RPMI8226 (cell line): ENCODE results near the gene FAM180B.
"Not testable (repeated sequence)": the region's sequence is repeated elsewhere in the genome, so short reads cannot be mapped to it uniquely, and the experiment has no call there.

ENCODE experiments used
- DNase-seq: peaks from one replicate; pipeline ENCODE4 v3.0.0-alpha.2; 2015

FAM180B gene, protein sequence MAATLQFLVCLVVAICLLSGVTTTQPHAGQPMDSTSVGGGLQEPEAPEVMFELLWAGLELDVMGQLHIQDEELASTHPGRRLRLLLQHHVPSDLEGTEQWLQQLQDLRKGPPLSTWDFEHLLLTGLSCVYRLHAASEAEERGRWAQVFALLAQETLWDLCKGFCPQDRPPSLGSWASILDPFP

DNA sequence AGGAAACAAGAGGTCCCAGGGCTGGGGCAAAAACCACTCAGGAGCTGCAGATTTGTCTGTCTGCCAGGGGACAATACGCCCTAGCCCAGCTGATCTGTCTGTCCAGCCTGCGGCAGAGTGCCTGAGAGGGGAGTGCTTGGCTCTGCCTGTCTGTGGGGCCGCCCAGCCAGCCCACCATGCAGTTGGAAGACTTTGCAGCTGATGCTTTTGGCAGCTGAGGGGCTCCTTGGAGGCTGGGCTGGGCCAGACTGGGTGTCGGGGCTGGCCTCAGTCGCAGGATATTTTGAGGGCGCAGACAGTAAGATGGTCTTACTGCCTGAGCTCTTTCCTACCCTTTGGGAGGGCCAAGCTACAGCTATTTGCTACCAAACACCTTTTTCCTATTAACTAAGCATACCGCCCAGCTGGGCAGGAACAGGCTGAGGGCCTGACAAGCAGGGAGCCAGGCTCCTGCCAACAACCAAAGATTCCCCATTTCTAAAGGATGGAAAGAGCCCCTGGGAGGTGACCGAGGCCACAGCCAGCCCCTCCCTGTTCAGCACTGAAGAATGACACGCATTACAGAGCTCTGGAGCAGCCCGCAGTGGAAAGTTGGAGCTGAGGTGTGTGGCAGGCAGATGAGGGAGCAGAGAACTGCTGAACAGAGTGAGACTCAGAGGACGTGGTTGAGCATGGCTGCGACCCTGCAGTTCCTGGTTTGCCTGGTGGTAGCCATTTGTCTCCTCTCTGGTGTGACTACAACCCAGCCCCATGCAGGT, at the start of gene FAM180B:
FAM180B (plus strand) TSS at position 581 of the 758 bp plus-strand sequence; CDS start at position 672, 91 bp downstream.
- no peak for DNase-seq

DNA sequence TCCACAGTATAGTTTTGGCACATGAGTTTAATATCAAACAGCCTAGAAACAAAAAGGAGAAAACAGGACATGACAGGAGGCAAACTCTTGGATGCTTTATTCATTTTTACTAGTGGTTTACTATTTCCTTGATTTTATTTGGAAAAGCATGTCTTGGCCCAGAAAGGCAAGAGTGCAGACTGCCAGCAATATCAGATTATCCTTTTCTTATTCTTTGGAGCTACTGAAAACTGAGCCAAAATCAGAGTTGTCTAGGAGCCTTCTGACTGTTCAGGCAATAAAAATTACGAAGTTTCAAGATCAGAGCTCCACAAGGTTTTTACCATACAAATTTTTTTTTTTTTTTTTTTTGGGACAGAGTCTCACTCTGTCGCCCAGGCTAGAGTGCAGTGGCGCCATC, 49.6 kb upstream of the FAM180B start:
- DNase-seq: no peak

DNA sequence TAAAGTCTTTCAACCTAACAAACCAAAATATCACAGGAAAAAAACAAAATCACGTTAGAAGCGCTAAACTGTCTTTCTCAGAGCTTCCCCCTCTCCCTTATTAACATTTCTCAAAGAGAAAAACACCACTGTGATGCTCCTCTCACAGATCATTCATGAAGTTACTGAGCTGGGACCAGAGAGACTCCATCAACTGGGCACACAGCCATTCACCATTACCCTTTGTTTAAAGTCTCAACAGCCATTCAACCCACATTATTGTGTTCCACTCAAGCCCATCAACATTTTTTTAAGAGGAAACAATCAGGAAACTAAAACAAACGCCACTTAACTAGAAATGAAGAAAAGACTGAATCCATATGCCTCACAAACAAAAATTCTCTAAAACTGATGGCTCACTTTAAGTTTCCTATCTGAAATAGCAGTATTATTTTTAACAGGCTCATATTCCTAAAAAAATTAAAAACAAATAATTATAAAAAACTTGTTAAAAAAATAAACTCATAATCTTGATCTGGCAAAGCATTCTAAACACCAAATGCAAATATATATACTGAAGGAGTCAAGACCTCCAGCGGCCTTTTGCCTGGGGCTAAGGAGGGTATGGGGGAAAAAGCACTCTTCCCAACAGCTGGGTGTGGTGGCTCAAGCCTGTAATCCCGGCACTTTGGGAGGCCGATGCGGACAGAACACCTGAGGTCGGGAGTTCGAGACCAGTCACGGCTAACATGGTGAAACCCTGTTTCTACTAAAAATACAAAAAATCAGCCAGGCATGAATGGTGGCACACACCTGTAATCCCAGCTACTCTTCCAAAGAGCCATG, 47.5 kb upstream of the FAM180B start:
- DNase-seq: no peak

DNA sequence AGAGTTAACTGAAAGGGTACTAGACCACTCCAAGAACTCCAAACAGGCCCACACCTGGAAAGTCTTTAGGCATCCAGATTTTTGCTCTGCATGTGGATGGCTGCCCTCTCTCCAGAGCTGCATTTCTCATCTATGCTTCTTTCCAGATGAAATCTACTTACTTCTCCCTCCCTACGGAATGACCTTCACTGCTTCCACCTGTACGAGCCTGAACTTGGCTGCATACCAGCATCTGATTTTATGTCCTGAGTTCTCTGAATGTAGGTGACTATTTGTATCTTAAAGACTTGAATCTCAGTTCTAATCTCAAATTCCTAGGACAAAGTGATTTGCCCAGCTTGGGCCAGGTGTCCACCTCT, 46.8 kb upstream of the FAM180B start:
- DNase-seq: no peak

DNA sequence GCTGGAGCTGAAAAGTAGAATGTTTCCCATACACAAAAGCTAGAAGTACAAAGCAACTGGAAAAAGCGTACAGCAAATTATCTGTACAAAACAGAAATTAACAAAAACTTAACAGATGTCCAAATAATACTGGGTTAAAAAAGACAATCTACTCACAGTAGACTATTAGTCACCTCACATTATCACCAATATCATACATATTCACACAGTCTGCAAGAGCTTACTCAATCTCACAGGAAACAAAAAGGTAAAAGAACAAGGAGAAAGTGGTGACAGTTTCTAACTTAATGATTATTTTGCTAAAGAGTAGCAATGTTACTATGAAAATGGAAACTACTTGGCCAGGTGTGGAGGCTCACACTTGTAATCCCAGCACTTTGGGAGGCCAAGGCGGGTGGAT, 45.4 kb upstream of the FAM180B start:
- DNase-seq: no peak

DNA sequence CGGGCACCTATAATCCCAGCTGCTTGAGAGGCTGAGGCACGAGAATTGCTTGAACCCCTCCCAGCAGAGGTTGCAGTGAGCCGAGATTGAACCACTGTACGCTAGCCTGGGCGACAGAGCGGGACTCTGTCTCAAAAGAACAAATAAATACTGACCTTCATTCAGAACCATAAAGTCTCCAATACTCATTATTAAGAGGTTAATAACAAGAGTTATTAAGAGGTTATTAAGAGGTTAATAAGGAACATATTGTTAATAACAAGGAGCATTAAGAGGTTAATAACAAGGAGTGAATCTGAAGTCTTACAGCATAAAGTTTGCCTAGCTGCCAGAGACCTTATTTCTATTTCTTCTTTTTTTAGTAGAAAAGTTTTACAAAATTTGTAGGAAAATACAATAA, 41.2 kb upstream of the FAM180B start:
- no peak for DNase-seq

DNA sequence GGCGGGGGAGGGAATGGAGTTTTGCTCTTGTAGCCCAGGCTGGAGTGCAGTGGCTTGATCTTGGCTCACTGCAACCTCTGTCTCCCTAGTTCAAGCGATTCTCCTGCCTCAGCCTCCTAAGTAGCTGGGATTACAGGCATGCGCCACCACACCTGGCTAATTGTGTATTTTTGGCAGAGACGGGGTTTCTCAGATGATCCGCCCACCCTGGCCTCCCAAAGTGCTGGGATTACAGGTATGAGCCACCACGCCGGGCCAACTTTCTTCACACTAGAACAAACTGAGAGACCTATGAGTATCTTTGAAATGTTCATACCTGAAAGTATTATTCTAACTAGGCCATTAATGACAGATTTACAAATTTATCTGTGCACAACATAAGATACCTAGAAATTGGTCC, 40.2 kb upstream of the FAM180B start:
- not testable (repeated sequence) for DNase-seq

DNA sequence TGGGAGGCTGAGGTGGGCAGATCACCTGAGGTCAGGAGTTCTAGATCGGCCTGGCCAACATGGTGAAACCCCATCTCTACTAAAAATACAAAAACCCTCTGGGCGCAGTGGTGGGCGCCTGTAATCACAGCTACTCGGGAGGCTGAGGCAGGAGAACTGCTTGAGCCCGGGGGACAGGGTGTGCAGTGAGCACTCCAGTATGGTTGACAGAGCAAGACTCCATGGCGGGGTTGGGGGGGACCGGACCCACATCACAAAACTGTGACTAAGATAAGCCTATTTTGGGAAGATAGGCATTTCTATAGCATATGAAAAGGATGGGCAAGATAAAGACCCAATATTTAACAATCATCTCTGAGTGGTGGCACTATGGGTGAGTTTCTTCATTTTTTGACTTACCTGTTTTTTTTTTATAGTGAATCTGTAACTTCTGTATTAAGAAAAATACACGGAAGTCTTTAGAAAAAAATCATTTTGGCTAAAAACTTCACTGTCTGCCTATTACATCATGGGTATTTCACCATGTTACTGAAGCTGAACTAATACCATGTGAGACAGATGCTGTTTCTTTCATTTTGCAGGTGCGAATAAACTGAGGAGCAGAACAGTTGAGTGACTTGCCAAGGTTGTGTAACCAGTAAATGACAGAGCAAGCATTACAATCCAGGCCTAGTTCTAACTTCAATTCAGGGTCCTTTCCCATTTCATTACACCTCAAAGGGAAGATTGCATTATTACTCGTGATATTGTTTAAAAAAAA, 36.0 kb upstream of the FAM180B start:
- DNase-seq: no peak

DNA sequence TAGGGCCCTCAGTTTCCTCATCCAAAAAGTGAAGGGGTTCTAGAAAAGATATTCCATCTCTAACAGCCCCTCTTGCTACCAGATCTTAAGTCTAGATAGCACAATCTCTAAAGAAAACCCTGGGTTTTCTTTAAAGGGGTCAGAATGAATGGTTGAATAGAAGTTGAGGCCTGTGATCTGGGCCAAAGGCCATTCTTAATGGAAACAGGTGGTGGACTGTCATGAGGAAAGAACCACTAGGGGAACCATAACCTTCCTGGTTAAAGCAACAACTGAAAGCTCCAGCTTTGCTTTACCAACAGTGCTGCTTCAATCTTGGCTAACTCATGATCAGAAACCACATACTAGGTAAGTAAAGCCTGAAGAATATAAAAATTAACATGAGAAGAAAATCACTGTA, 35.4 kb upstream of the FAM180B start:
- peak; percentile 55 for DNase-seq

DNA sequence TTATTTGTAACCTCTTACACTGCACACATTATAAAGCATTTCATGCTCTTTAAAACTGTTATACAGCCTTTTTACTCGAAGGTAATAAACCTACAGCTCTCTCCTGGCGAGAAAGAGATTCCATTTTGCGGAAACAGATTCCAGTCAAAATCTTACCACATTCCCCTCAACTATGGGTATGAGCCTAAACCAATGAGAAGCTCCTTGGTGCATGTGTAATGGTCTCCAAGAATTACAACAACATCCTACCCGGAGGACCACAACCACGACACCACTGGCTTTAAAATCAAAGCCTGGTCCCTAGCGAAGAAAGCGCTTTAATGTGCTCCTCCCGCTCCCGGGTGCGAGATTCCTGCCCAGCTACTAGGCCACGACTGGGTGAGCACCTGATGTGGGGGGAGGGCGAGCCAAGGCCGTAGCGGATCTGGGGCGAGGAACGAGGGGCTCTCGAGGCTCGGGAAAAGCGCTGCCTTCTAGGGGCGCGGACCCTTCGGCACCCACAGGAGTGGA, 34.4 kb upstream of the FAM180B start:
- DNase-seq: peak; percentile 32

DNA sequence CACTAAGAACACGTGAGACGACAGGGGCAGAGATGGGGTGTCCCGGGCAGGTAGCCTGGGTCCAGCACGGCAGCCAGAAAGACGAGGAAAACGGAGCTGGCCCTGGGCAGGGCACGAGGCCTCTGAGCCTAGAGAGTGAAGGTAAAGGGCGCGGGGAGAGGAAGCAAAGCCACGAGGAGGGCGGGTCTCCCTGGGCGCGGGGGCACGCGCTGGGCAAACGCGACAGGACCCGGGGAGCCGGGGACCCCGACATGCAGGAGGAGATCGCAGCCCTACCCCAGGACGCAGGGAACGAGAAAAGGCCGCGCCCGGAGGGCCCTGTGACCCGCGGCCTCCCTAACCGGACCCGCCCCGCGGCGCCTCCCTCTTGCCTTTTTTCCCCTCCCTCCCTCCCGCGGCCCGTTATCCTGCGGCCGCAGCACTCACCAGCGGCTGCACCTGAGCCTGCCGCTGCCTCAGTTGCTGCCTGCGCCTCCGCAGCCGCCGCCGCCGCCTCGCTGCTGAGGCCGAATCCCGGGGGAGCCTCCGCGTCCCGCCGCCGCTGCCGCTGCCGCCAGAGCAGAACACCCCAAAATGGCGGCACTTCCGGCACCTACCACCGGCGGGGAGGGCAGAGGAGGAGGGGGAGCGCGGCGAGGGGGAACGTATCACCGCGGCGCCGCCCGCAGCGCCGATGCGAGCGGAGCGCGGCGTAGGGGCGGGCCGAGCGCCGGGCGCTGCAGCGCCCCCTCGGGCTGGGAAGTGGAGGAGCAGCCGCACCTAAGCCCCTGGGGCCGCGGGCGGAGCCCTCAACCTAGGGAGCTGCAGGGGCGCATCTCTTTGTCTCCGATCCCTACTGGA, 33.7 kb upstream of the FAM180B start, which contains the start of gene CELF1:
CELF1 (minus strand) TSS at position 567 of the 840 bp plus-strand sequence. CDS start 53,609 bp downstream, outside the sequence.
- peak; percentile 91 for DNase-seq

DNA sequence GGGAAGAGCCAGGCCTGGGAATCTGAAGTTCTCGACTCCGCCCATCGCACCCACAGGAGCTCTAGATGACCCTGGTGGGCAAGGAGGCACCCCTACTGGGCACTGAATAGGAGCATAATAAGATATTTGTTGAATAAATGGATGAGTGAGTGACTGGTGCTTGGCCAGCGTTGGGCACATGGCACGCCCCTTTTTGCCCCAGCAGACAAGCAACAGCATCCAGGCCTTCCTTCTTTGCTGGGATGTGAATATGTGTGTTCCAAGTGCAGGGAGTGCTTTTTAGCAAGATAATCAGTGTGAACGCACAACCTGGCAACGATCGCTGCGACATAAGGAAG, 33.1 kb upstream of the FAM180B start:
- DNase-seq: no peak

DNA sequence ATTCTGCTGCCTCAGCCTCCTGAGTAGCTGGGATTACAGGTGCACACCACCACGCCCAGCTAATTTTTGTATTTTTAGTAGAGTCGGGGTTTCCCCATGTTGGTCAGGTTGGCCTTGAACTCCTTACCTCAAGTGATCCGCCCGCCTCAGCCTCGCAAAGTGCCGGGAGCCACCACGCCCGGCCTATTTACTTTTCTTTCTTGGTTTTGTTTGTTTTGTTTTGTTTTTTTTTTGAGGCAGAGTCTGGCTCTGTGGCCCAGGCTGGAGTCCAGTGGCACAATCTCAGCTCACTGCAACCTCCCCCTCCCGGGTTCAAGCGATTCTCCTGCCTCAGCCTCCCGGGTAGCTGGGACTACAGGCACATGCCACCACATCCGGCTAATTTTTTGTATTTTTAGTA, 29.5 kb upstream of the FAM180B start:
- DNase-seq: not testable (repeated sequence)

DNA sequence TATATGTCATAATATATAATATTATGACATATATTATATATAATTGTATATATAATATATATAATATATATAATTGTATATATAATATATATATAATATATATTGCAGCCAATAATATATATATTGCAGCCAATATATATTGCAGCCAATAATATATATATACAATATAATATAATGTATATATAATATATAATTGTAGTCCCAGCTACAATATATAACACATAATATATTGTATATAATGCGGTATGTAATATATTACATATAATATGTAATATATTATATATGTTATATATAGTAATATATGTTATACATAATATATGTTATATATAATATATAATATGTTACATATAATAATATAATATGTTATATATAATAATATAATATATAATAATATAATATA, 27.8 kb upstream of the FAM180B start:
- DNase-seq: no peak

DNA sequence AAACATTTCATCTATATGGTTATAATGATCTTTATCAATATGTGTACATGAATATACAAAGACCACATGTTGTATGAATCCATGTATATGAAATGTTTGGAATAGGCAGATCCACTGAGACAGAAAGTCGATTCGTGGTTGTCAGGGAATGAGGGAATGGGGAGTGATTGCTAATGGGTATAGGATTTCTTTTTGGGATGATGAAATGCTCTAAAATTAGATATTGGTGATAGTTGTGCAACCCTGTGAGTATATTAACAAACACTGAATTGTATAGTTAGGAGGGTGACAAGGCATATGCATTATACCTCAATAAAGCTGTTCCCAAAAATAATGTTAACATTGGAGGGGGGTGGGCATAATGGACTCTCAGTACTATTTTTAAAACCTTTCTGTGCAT, 26.1 kb upstream of the FAM180B start:
- DNase-seq: no peak

DNA sequence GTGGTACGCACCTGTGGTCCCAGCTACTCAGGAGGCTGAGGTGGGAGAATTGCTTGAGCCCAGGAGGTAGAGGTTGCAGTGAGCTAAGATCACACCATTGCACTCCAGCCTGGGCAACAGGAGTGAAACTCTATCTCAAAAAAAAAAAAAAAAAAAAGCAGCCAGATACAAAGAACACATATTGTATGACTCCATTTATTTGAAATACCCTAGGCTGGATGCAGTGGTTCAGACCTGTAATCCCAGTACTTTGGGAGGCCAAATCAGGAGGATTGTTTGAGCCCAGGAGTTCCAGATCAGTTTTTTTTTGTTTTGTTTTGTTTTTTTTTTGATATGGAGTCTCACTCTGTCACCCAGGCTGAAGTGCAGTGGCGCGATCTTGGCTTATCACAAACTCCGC, 24.1 kb upstream of the FAM180B start:
- DNase-seq: not testable (repeated sequence)

DNA sequence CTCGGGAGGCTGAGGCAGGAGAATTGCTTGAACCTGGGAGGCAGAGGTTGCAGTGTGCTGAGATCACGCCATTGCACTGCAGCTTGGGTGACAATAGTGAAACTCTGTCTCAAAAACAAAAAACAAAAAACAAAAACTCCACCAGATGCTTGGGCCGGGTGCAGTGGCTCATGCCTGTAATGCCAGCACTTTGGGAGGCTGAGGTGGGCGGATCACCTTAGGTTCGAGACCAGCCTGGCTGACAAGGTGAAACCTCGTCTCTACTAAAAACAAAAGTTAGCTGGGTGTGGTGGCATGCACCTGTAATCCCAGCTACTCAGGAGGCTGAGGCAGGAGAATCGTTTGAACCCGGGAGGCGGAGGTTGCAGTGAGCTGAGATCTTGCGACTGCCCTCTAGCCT, 22.1 kb upstream of the FAM180B start:
- DNase-seq: not testable (repeated sequence)

DNA sequence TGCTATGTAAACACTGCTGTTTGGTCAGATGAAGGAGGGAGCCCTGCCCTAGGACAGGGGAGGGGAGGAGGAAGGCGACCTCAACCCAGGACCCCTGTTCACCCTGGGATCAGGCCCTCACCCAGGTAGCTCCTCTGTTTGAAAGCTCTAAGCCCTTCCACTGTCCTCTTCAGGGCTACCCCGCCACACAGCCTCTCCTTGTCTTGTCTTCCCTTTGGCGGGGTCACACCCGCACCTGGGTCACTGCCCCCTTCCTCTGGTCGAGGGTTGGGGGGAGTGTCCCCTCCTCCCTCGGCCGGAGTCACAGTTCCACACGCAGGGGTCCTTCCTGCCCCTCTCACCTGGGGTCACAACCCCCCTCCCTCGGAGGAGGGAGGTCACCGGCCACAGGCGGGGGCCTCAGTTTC, 21.5 kb upstream of the FAM180B start:
- DNase-seq: peak; percentile 6

DNA sequence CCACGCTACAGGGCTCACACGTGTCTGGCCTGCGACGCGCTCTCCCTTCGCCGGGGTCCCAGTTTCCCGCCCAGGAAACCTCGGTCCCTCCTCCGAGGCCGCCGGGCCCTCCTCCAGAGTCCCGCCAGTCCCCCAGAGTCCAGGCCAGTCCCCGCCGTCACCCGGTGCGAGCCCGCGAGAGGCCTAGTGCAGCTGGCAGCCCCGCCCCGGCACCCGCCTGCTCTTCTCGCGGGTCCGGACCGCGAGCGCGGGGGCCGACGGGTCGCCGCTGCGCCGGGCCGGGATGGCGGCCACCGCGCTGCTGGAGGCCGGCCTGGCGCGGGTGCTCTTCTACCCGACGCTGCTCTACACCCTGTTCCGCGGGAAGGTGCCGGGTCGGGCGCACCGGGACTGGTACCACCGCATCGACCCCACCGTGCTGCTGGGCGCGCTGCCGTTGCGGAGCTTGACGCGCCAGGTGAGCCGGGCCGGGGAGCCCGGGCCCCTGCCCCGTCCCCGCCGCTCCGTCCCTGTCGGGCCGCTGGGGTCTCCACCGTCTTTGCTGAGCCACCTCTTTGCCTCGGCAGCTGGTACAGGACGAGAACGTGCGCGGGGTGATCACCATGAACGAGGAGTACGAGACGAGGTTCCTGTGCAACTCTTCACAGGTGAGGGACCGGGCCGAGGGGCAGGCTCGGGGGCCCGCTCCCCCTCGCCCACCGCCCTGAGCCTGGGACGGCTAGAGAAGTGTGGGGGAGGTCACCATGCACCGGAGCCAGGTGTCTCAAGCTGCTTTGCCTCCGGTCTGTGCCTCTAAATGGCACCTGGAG, 20.9 kb upstream of the FAM180B start, which contains the start of gene PTPMT1:
PTPMT1 (plus strand) TSS at position 260 of the 809 bp plus-strand sequence; CDS start at position 284, 24 bp downstream.
- DNase-seq: peak; percentile 61

DNA sequence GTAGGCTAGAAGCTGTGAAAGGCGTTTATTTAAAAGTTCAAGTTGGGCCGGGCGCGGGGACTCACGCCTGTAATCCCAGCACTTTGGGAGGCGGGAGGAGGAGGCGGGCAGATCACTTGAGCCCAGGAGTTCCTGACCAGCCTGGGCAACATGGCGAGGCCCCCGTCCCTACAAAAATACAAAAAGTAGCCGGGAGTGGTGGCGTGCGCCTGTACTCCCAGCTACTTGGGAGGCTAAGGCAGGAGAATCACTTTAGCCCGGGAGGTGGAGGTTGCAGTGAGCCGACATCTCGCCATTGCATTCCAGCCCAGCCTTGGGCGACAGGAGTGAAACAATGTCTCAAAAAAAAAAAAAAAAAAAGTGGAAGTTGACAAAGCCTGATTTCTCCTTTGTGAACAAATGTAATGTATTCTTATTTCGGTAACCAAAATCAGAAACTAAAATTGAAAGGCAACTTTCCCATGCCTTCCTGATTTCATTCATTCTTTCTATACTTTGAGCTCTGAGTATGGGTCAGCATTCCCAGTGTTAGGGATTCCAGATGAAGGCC, 20.3 kb upstream of the FAM180B start:
- DNase-seq: peak; percentile 22

DNA sequence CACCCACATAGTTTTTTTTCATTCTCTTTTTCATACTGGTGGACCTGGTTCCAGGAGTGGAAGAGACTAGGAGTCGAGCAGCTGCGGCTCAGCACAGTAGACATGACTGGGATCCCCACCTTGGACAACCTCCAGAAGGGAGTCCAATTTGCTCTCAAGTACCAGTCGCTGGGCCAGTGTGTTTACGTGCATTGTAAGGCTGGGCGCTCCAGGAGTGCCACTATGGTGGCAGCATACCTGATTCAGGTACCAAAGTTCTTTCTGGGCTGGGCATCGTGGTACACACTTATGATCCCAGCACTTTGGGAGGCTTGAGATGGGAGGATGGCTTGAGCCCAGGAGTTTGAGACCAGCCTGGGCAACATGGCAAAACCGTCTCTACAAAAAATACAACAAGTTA, 16.8 kb upstream of the FAM180B start:
- DNase-seq: no peak
